BLaER1 (cell line): ENCODE measurements around the gene TMEM151B.

Experiments
- H3K27ac ChIP-seq: shearing (Covaris generic); formaldehyde crosslinking; 2 replicates; pipeline ENCODE4 v1.8.1; 2022
- H3K27me3 ChIP-seq: shearing (Covaris generic); formaldehyde crosslinking; 2 replicates; pipeline ENCODE4 v1.8.1; 2022
- H3K36me3 ChIP-seq: shearing (Covaris generic); formaldehyde crosslinking; 2 replicates; pipeline ENCODE4 v1.8.1; 2022
- H3K4me1 ChIP-seq: shearing (Covaris generic); formaldehyde crosslinking; 2 replicates; pipeline ENCODE4 v1.8.1; 2022
- H3K4me2 ChIP-seq: shearing (Covaris generic); formaldehyde crosslinking; 2 replicates; pipeline ENCODE4 v1.8.1; 2022
- H3K4me3 ChIP-seq: shearing (Covaris generic); formaldehyde crosslinking; 2 replicates; pipeline ENCODE4 v1.8.1; 2022
- H3K9ac ChIP-seq: shearing (Covaris generic); formaldehyde crosslinking; 2 replicates; pipeline ENCODE4 v1.8.1; 2022
- H3K9me3 ChIP-seq: shearing (Covaris generic); formaldehyde crosslinking; 2 replicates; pipeline ENCODE4 v1.8.1; 2022
- H4K20me1 ChIP-seq: shearing (Covaris generic); formaldehyde crosslinking; 2 replicates; pipeline ENCODE4 v1.8.1; 2022
- Cebpa-rat ChIP-seq: shearing (Covaris generic); IDR thresholded peaks from 2 replicates; pipeline ENCODE4 v1.8.1; 2022

The TMEM151B gene

GRCh38 chr6:44301106-44301505 lies 30.9 kb downstream of the TMEM151B start:
- peaks cover 37% of the 10 kb centered on the region for H3K27me3 ChIP-seq
- no peak overlapping the region for H3K4me2 ChIP-seq
- H4K20me1 ChIP-seq, result peaks cover 60% of the 10 kb centered on the region
- H3K4me1 ChIP-seq, result no peaks in the 10 kb centered on the region
- H3K9me3 ChIP-seq, result no peaks in the 10 kb centered on the region
- H3K27ac ChIP-seq, result no peak overlapping the region
- peaks cover 77% of the 10 kb centered on the region for H3K36me3 ChIP-seq
- no peak overlapping the region for H3K4me3 ChIP-seq
- no peak overlapping the region for H3K9ac ChIP-seq
- TF ChIP-seq Cebpa-rat, result no peak

GRCh38 chr6:44301782-44302564 lies 31.7 kb downstream of the TMEM151B start:
- no peaks in the 10 kb centered on the region for H3K4me1 ChIP-seq
- H3K4me3 ChIP-seq, result no peak overlapping the region
- no peak overlapping the region for H3K27ac ChIP-seq
- peaks cover 52% of the 10 kb centered on the region for H4K20me1 ChIP-seq
- TF ChIP-seq Cebpa-rat, result no peak
- no peaks in the 10 kb centered on the region for H3K9me3 ChIP-seq
- peaks cover 86% of the 10 kb centered on the region for H3K36me3 ChIP-seq
- H3K9ac ChIP-seq, result no peak overlapping the region
- H3K27me3 ChIP-seq, result peaks cover 28% of the 10 kb centered on the region
- no peak overlapping the region for H3K4me2 ChIP-seq

- Histone ChIP-seq H3K9me3 (no peaks in the 10 kb centered on the region), H3K27ac (no peak overlapping the region), H3K27me3 (peaks cover 19% of the 10 kb centered on the region), H3K36me3 (peaks cover 94% of the 10 kb centered on the region), H3K4me1 (no peaks in the 10 kb centered on the region), H3K4me2 (no peak overlapping the region), H3K9ac (no peak overlapping the region), H4K20me1 (peaks cover 43% of the 10 kb centered on the region), H3K4me3 (no peak overlapping the region)
- TF ChIP-seq Cebpa-rat, result no peak
Measured at GRCh38 chr6:44302856-44303255, 32.6 kb downstream of the TMEM151B start.

- Histone ChIP-seq H3K4me3 (no peak overlapping the region), H3K27ac (no peak overlapping the region), H3K9ac (no peak overlapping the region), H3K4me1 (no peaks in the 10 kb centered on the region), H3K4me2 (no peak overlapping the region), H3K36me3 (peaks cover 99% of the 10 kb centered on the region), H3K27me3 (peaks cover 9% of the 10 kb centered on the region), H3K9me3 (no peaks in the 10 kb centered on the region), H4K20me1 (peaks cover 33% of the 10 kb centered on the region)
- no peak for TF ChIP-seq Cebpa-rat
Measured at GRCh38 chr6:44303842-44304241, 33.6 kb downstream of the TMEM151B start.

GRCh38 chr6:44304282-44305199 lies 34.3 kb downstream of the TMEM151B start:
- no peak overlapping the region for H3K27ac ChIP-seq
- H4K20me1 ChIP-seq, result peaks cover 26% of the 10 kb centered on the region

GRCh38 chr6:44305200-44305725 lies 35.0 kb downstream of the TMEM151B start:
- H3K36me3 ChIP-seq, result peaks cover 100% of the 10 kb centered on the region
- no peaks in the 10 kb centered on the region for H3K4me1 ChIP-seq
- H3K4me3 ChIP-seq, result no peak overlapping the region
- no peaks in the 10 kb centered on the region for H3K27me3 ChIP-seq
- no peak for TF ChIP-seq Cebpa-rat
- no peak overlapping the region for H3K4me2 ChIP-seq
- H3K27ac ChIP-seq, result no peak overlapping the region
- H4K20me1 ChIP-seq, result peaks cover 21% of the 10 kb centered on the region
- H3K9me3 ChIP-seq, result no peaks in the 10 kb centered on the region
- no peak overlapping the region for H3K9ac ChIP-seq

More at GRCh38 chr6:44304282-44305199, 34.3 kb downstream of the TMEM151B start:
- peaks cover 2% of the 10 kb centered on the region; the same call in 1 of the 2 replicates for H3K27me3 ChIP-seq
- H3K4me2 ChIP-seq, result no peak overlapping the region
- TF ChIP-seq Cebpa-rat, result no peak
- peaks cover 99% of the 10 kb centered on the region for H3K36me3 ChIP-seq
- H3K9ac ChIP-seq, result no peak overlapping the region
- H3K4me1 ChIP-seq, result no peaks in the 10 kb centered on the region
- H3K4me3 ChIP-seq, result no peak overlapping the region
- no peaks in the 10 kb centered on the region for H3K9me3 ChIP-seq

- Histone ChIP-seq H3K36me3 (peaks cover 100% of the 10 kb centered on the region), H3K4me3 (no peak overlapping the region), H3K27me3 (no peaks in the 10 kb centered on the region), H3K9me3 (no peaks in the 10 kb centered on the region), H4K20me1 (peaks cover 15% of the 10 kb centered on the region; the same call in 1 of the 2 replicates), H3K4me1 (peaks cover 1% of the 10 kb centered on the region), H3K4me2 (no peak overlapping the region), H3K27ac (no peak overlapping the region), H3K9ac (no peak overlapping the region)
- no peak for TF ChIP-seq Cebpa-rat
Measured at GRCh38 chr6:44306710-44307109, 36.5 kb downstream of the TMEM151B start.

- Histone ChIP-seq H3K9ac (no peak overlapping the region), H3K9me3 (no peaks in the 10 kb centered on the region), H3K4me1 (peaks cover 6% of the 10 kb centered on the region), H3K36me3 (peaks cover 96% of the 10 kb centered on the region), H4K20me1 (peaks cover 15% of the 10 kb centered on the region; the same call in 1 of the 2 replicates), H3K27ac (no peak overlapping the region), H3K27me3 (no peaks in the 10 kb centered on the region), H3K4me2 (no peak overlapping the region), H3K4me3 (no peak overlapping the region)
- TF ChIP-seq Cebpa-rat, result no peak
Measured at GRCh38 chr6:44307217-44307616, 37.0 kb downstream of the TMEM151B start.

- H4K20me1 ChIP-seq, result peaks cover 4% of the 10 kb centered on the region; the same call in 1 of the 2 replicates
- H3K4me2 ChIP-seq, result no peak overlapping the region
- no peaks in the 10 kb centered on the region for H3K27me3 ChIP-seq
- H3K36me3 ChIP-seq, result peaks cover 78% of the 10 kb centered on the region
- H3K9ac ChIP-seq, result no peak overlapping the region
- no peak for TF ChIP-seq Cebpa-rat
- H3K27ac ChIP-seq, result no peak overlapping the region
- H3K4me1 ChIP-seq, result peaks cover 11% of the 10 kb centered on the region
- no peak overlapping the region for H3K4me3 ChIP-seq
- no peaks in the 10 kb centered on the region for H3K9me3 ChIP-seq
Measured at GRCh38 chr6:44309092-44309491, 38.8 kb downstream of the TMEM151B start.
